Measurements from ENCODE around the gene AOPEP. TPM values are rescaled to one million over a fixed set of nuclear protein-coding genes. Genes with fewer than 3 reads are reported as not detected.

Gene AOPEP
- total RNA-seq, 1 donor from 2014 or later, result 75.3 TPM

GRCh38 chr9:94906713-94907112 is 180.2 kb downstream of the AOPEP start:
- no peaks in the 10 kb centered on the region for H3K9me3 ChIP-seq (ENCODE audit: insufficient read depth, low read depth, low read length)
- no peak overlapping the region for H3K27ac ChIP-seq (ENCODE audit: low read depth, low read length)
- H3K4me2 ChIP-seq (ENCODE audit: low read length), result no peak overlapping the region
- peaks cover 20% of the 10 kb centered on the region for H3K4me1 ChIP-seq (ENCODE audit: insufficient read depth, low read length)
- H2AFZ ChIP-seq (ENCODE audit: low read depth, low read length), result no peak overlapping the region
- no peaks in the 10 kb centered on the region for H3K79me2 ChIP-seq (ENCODE audit: insufficient read depth, low read length)
- H4K20me1 ChIP-seq (ENCODE audit: insufficient read depth, low read length), result no peaks in the 10 kb centered on the region
- no peaks in the 10 kb centered on the region for H3K27me3 ChIP-seq (ENCODE audit: insufficient read depth, low read length)
- FAIRE-seq, result no peak
- peaks cover 4% of the 10 kb centered on the region for H3K36me3 Mint-ChIP-seq (ENCODE audit: low read depth, unreplicated experiment)
- no peaks in the 10 kb centered on the region for H3K36me3 ChIP-seq (ENCODE audit: insufficient read depth, low read length)
- H3K4me1 Mint-ChIP-seq (ENCODE audit: low read depth, unreplicated experiment), result peaks cover 69% of the 10 kb centered on the region
- no peaks in the 10 kb centered on the region for H3K27me3 Mint-ChIP-seq (ENCODE audit: low read depth, unreplicated experiment)
- no peak for DNase-seq (ENCODE audit: low read depth)
- H3K27ac Mint-ChIP-seq (ENCODE audit: unreplicated experiment), result no peak overlapping the region
- TF ChIP-seq EZH2 (IDR thresholded peaks at IDR 0.05; ENCODE audit: insufficient read depth, low read length) (no peak), CTCF (IDR thresholded peaks at IDR 0.05; ENCODE audit: insufficient read depth, low read depth, low read length) (no peak)
- no peak overlapping the region for H3K4me3 ChIP-seq (ENCODE audit: insufficient read depth, low read depth, low read length)
- H3K9ac ChIP-seq (ENCODE audit: low read length), result no peak overlapping the region
- H3K9me3 Mint-ChIP-seq (ENCODE audit: unreplicated experiment), result peaks cover under 1% of the 10 kb centered on the region
- peak overlapping the region; percentile 8 for H3K4me3 Mint-ChIP-seq (ENCODE audit: unreplicated experiment)

- Histone ChIP-seq H3K4me3 (ENCODE audit: insufficient read depth, low read depth, low read length) (no peak overlapping the region), H3K9me3 (ENCODE audit: insufficient read depth, low read depth, low read length) (no peaks in the 10 kb centered on the region), H3K4me1 (ENCODE audit: insufficient read depth, low read length) (peaks cover 20% of the 10 kb centered on the region), H3K9ac (ENCODE audit: low read length) (no peak overlapping the region), H4K20me1 (ENCODE audit: insufficient read depth, low read length) (no peaks in the 10 kb centered on the region), H3K27me3 (ENCODE audit: insufficient read depth, low read length) (no peaks in the 10 kb centered on the region), H3K36me3 (ENCODE audit: insufficient read depth, low read length) (no peaks in the 10 kb centered on the region), H3K4me2 (ENCODE audit: low read length) (no peak overlapping the region), H2AFZ (ENCODE audit: low read depth, low read length) (no peak overlapping the region), H3K79me2 (ENCODE audit: insufficient read depth, low read length) (no peaks in the 10 kb centered on the region), H3K27ac (ENCODE audit: low read depth, low read length) (no peak overlapping the region)
- FAIRE-seq (no peak), DNase-seq (ENCODE audit: low read depth) (no peak)
- Mint-ChIP-seq H3K4me3 (ENCODE audit: unreplicated experiment) (no peak overlapping the region), H3K9me3 (ENCODE audit: unreplicated experiment) (peaks cover 5% of the 10 kb centered on the region), H3K27ac (ENCODE audit: unreplicated experiment) (peak overlapping the region; percentile 53), H3K36me3 (ENCODE audit: low read depth, unreplicated experiment) (peaks cover 5% of the 10 kb centered on the region), H3K27me3 (ENCODE audit: low read depth, unreplicated experiment) (no peaks in the 10 kb centered on the region), H3K4me1 (ENCODE audit: low read depth, unreplicated experiment) (peaks cover 69% of the 10 kb centered on the region)
- no peak for TF ChIP-seq CTCF (IDR thresholded peaks at IDR 0.05; ENCODE audit: insufficient read depth, low read depth, low read length)
- no peak for TF ChIP-seq EZH2 (IDR thresholded peaks at IDR 0.05; ENCODE audit: insufficient read depth, low read length)
These were observed 180.9 kb downstream of the AOPEP start for GRCh38 chr9:94907264-94907936.

- no peaks in the 10 kb centered on the region for H3K79me2 ChIP-seq (ENCODE audit: insufficient read depth, low read length)
- FAIRE-seq (no peak), DNase-seq (ENCODE audit: low read depth) (no peak)
- H3K36me3 ChIP-seq (ENCODE audit: insufficient read depth, low read length), result no peaks in the 10 kb centered on the region
- no peaks in the 10 kb centered on the region for H3K27me3 Mint-ChIP-seq (ENCODE audit: low read depth, unreplicated experiment)
- peaks cover 73% of the 10 kb centered on the region for H3K4me1 Mint-ChIP-seq (ENCODE audit: low read depth, unreplicated experiment)
- peak overlapping the region; percentile 53 for H3K27ac Mint-ChIP-seq (ENCODE audit: unreplicated experiment)
- no peak overlapping the region for H2AFZ ChIP-seq (ENCODE audit: low read depth, low read length)
- peaks cover 5% of the 10 kb centered on the region for H3K36me3 Mint-ChIP-seq (ENCODE audit: low read depth, unreplicated experiment)
- H3K27ac ChIP-seq (ENCODE audit: low read depth, low read length), result peak overlapping the region; percentile 57
- H4K20me1 ChIP-seq (ENCODE audit: insufficient read depth, low read length), result no peaks in the 10 kb centered on the region
- H3K4me3 ChIP-seq (ENCODE audit: insufficient read depth, low read depth, low read length), result no peak overlapping the region
- H3K9me3 ChIP-seq (ENCODE audit: insufficient read depth, low read depth, low read length), result no peaks in the 10 kb centered on the region
- H3K9ac ChIP-seq (ENCODE audit: low read length), result peak overlapping the region; percentile 40
- no peaks in the 10 kb centered on the region for H3K27me3 ChIP-seq (ENCODE audit: insufficient read depth, low read length)
- H3K9me3 Mint-ChIP-seq (ENCODE audit: unreplicated experiment), result peaks cover 7% of the 10 kb centered on the region
- H3K4me1 ChIP-seq (ENCODE audit: insufficient read depth, low read length), result peaks cover 24% of the 10 kb centered on the region
- TF ChIP-seq EZH2 (IDR thresholded peaks at IDR 0.05; ENCODE audit: insufficient read depth, low read length), result no peak
- TF ChIP-seq CTCF (IDR thresholded peaks at IDR 0.05; ENCODE audit: insufficient read depth, low read depth, low read length), result no peak
- no peak overlapping the region for H3K4me2 ChIP-seq (ENCODE audit: low read length)
- H3K4me3 Mint-ChIP-seq (ENCODE audit: unreplicated experiment), result peak overlapping the region; percentile 40
These were observed 181.6 kb downstream of the AOPEP start for GRCh38 chr9:94908011-94908563.

Measured in astrocyte (in vitro differentiated cells and primary cell).